Liver (tissue), 9 donors: ENCODE results near the gene SPOCK2. TPM values are rescaled to one million over a fixed set of nuclear protein-coding genes. Genes with fewer than 3 reads are reported as not detected.

Source experiments
- DNase-seq: peaks from one replicate; pipeline ENCODE4 v3.0.0-alpha.2; 2017; ENCODE audit warnings: low spot score
- H3K27ac ChIP-seq, 2 donors: one replicate each; pipeline ENCODE4 v1.7.0; 2013; ENCODE audit warnings: inconsistent platforms in 2 of 2, low read length in 2 of 2, control low read depth in 1 of 2, low read depth in 1 of 2, mild to moderate bottlenecking in 1 of 2
- H3K27me3 ChIP-seq, 4 donors: one replicate each; pipeline versions ENCODE4 v1.6.1 to v1.7.0; 2013; ENCODE audit warnings: low read length in 3 of 4, inconsistent platforms in 1 of 4, mild to moderate bottlenecking in 1 of 4, moderate library complexity in 1 of 4; ENCODE audit not compliant: control insufficient read depth in 4 of 4, insufficient read depth in 4 of 4
- H3K36me3 ChIP-seq, 4 donors: one replicate each; pipeline versions ENCODE4 v1.6.1 to v1.7.0; 2013; ENCODE audit warnings: low read length in 3 of 4, mild to moderate bottlenecking in 3 of 4, low read depth in 1 of 4, moderate library complexity in 1 of 4; ENCODE audit not compliant: control insufficient read depth in 4 of 4, insufficient read depth in 3 of 4
- H3K4me1 ChIP-seq, 4 donors: one replicate each; pipeline versions ENCODE4 v1.6.1 to v1.7.0; 2013; ENCODE audit warnings: low read length in 3 of 4, mild to moderate bottlenecking in 3 of 4, moderate library complexity in 1 of 4; ENCODE audit not compliant: control insufficient read depth in 4 of 4, insufficient read depth in 4 of 4
- H3K4me3 ChIP-seq, 3 donors: one replicate each; pipeline versions ENCODE4 v1.6.1 to v1.7.0; 2013; ENCODE audit warnings: low read length in 3 of 3, control low read depth in 1 of 3, low read depth in 1 of 3, mild to moderate bottlenecking in 1 of 3
- H3K9ac ChIP-seq, 2 donors: one replicate each; pipeline ENCODE4 v1.7.0; 2013; ENCODE audit warnings: low read length in 2 of 2, mild to moderate bottlenecking in 2 of 2, moderate library complexity in 2 of 2, control low read depth in 1 of 2, low read depth in 1 of 2
- H3K9me3 ChIP-seq, 4 donors: one replicate each; pipeline versions ENCODE4 v1.6.1 to v1.7.0; 2013; ENCODE audit warnings: low read length in 3 of 4; ENCODE audit not compliant: control insufficient read depth in 4 of 4
- ATF3 ChIP-seq: IDR thresholded peaks from 2 replicates; pipeline ENCODE4 v1.6.1; 2016; ENCODE audit warnings: antibody characterized with exemption
- CTCF ChIP-seq: fragments of 150-350 bp; IDR thresholded peaks from 2 replicates; pipeline ENCODE4 v1.5.1; 2017; ENCODE audit warnings: improper control_type of control experiment, low read depth, low read length; ENCODE audit not compliant: missing input control
- EGR1 ChIP-seq, 2 donors: IDR thresholded peaks; 2 replicates each; pipeline ENCODE4 v1.6.1; 2016 to 2018; ENCODE audit warnings: antibody characterized with exemption in 2 of 2, low read depth in 2 of 2
- FOXA1 ChIP-seq: IDR thresholded peaks from 2 replicates; pipeline ENCODE4 v1.6.1; 2016; ENCODE audit warnings: antibody characterized with exemption
- FOXA2 ChIP-seq: IDR thresholded peaks from 2 replicates; pipeline ENCODE4 v1.6.1; 2016; ENCODE audit warnings: antibody characterized with exemption
- GABPA ChIP-seq, 2 donors: IDR thresholded peaks in 1 of 2; conservative IDR thresholded peaks in 1 of 2; 2 replicates each; pipeline ENCODE4 v1.6.1; 2016; ENCODE audit warnings: antibody characterized with exemption in 2 of 2, mild to moderate bottlenecking in 1 of 2, moderate library complexity in 1 of 2
- HNF4A ChIP-seq, 2 donors: conservative IDR thresholded peaks; 2 replicates each; pipeline ENCODE4 v1.6.1; 2016; ENCODE audit warnings: antibody characterized with exemption in 2 of 2, mild to moderate bottlenecking in 2 of 2
- HNF4G ChIP-seq: IDR thresholded peaks from 2 replicates; pipeline ENCODE4 v1.6.1; 2016; ENCODE audit warnings: antibody characterized with exemption
- JUND ChIP-seq, 2 donors: IDR thresholded peaks; 2 replicates each; pipeline ENCODE4 v1.6.1; 2016; ENCODE audit warnings: antibody characterized with exemption in 2 of 2
- MAX ChIP-seq: IDR thresholded peaks from 2 replicates; pipeline ENCODE4 v1.6.1; 2016; ENCODE audit warnings: antibody characterized with exemption
- NR2F2 ChIP-seq: IDR thresholded peaks from 2 replicates; pipeline ENCODE4 v1.6.1; 2016; ENCODE audit warnings: antibody characterized with exemption
- RAD21 ChIP-seq, 2 donors: IDR thresholded peaks; 2 replicates each; pipeline ENCODE4 v1.6.1; 2016; ENCODE audit warnings: antibody characterized with exemption in 2 of 2, mild to moderate bottlenecking in 2 of 2
- REST ChIP-seq: IDR thresholded peaks from 2 replicates; pipeline ENCODE4 v1.6.1; 2016; ENCODE audit warnings: antibody characterized with exemption, mild to moderate bottlenecking
- RXRA ChIP-seq, 2 donors: IDR thresholded peaks; 2 replicates each; pipeline ENCODE4 v1.6.1; 2017 to 2018; ENCODE audit warnings: antibody characterized with exemption in 2 of 2, mild to moderate bottlenecking in 1 of 2
- SP1 ChIP-seq: IDR thresholded peaks from 2 replicates; pipeline ENCODE4 v1.6.1; 2018; ENCODE audit warnings: antibody characterized with exemption, mild to moderate bottlenecking
- TAF1 ChIP-seq: conservative IDR thresholded peaks from 2 replicates; pipeline ENCODE4 v1.6.1; 2016; ENCODE audit warnings: antibody characterized with exemption, mild to moderate bottlenecking
- YY1 ChIP-seq: IDR thresholded peaks from 2 replicates; pipeline ENCODE4 v1.6.1; 2016; ENCODE audit warnings: antibody characterized with exemption, mild to moderate bottlenecking
- ZBTB33 ChIP-seq: IDR thresholded peaks from 2 replicates; pipeline ENCODE4 v1.6.1; 2016; ENCODE audit warnings: antibody characterized with exemption
- WGBS: extraction: QIAGEN DNeasy Blood & Tissue Kit; methylation state at CpG from one replicate; pipeline ENCODE4 v1.1.7; 2013; 5-methylcytosine and 5-hydroxymethylcytosine counted together
- polyA plus RNA-seq, 2 donors: library from polyadenylated mRNA; stranded (reverse) in 1 of 2; unstranded in 1 of 2; fragments of 200-250 nt in 1 of 2; fragments of >200 nt in 1 of 2; fragmentation: Nextera tagmentation in 1 of 2; extraction: Ambion mirVana in 1 of 2; gene quantifications; one replicate each; pipeline versions ENCODE4 v1.2.1 to v1.2.3, GENCODE V29; 2013 to 2015
- total RNA-seq, 2 donors: library from RNA; depleted of rRNA; stranded (reverse); fragments of >200 nt; gene quantifications; one replicate each; pipeline ENCODE4 v1.2.3, GENCODE V29; 2014
- donor health status: healthy.
- donor health status: healthy.
- donor health status: healthy.
- donor health status: healthy.
- donor health status: healthy.

SPOCK2 gene
- total RNA-seq: 1 to 10 TPM in 1 of 2 donors, under 1 TPM in 1; 0.51 to 1.7 TPM
- under 1 TPM; 0.36 to 0.76 TPM for polyA plus RNA-seq

- WGBS: 8% methylated on average over 65 of the region's 65 CpGs
- H3K27ac ChIP-seq: peak within 1 kb of the TSS in 1 of 2 donors; percentile 54
- DNase-seq: no peak
- H3K27me3 ChIP-seq: peaks cover 0 to 4% (median 1%) of the 10 kb centered on the region in 4 donors
- peaks cover 5 to 20% (median 10%) of the 10 kb centered on the region in 4 donors for H3K4me1 ChIP-seq
- H3K4me3 ChIP-seq: peak within 1 kb of the TSS in 2 of 3 donors; percentile 26 to 27
- H3K36me3 ChIP-seq: no peaks in the 10 kb centered on the region
- no peaks in the 10 kb centered on the region for H3K9me3 ChIP-seq
- TF ChIP-seq CTCF (no peak), JUND (IDR thresholded peaks at IDR 0.05) (no peak), FOXA2 (no peak), YY1 (no peak), FOXA1 (no peak), RAD21 (IDR thresholded peaks at IDR 0.05) (no peak), TAF1 (no peak), HNF4G (no peak), GABPA (IDR thresholded peaks at IDR 0.05 in 1 of 2, conservative IDR thresholded peaks at IDR 0.05 in 1 of 2) (no peak), RXRA (IDR thresholded peaks at IDR 0.05) (no peak), EGR1 (IDR thresholded peaks at IDR 0.05; ENCODE audit: low read depth in 2 of 2) (no peak), REST (no peak), MAX (no peak), ZBTB33 (no peak), HNF4A (conservative IDR thresholded peaks at IDR 0.05) (no peak), NR2F2 (no peak), SP1 (no peak), ATF3 (no peak)
- H3K9ac ChIP-seq: no peak within 1 kb of the TSS
Measured at GRCh38 chr10:72087969-72088888, at the start of gene SPOCK2. SPOCK2 (minus strand) TSS chr10:72088551; CDS start chr10:72088328, 223 bp downstream.
